ENCODE measurements around the gene TRIM65. TPM values are rescaled to one million over a fixed set of nuclear protein-coding genes. Genes with fewer than 3 reads are reported as not detected.

TRIM65 gene
- total RNA-seq, 2 donors from 2014 or later, result 27.4 to 35.3 TPM

DNA sequence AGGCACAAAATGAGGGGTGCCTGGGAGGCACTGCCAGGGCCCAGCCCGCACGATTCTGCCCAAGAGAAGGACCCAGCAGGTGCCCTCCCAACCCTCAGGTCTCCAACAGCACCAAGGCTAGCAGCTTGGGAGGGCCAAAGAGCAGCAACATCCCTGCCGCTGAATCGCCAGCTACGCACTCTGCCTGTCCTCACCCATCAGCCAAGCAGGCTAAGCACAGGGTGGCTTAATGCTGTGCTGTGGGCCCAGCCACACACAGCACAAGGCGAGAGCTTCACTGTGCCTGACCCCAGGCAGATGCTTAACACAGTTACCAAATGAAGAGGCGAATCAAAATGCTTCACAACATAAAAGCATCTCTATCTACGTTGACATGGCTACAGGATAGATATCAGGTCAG is 18.5 kb upstream of the TRIM65 start:
- no peaks in the 10 kb centered on the region for H3K9me3 ChIP-seq (ENCODE audit: control insufficient read depth, low read length)
- 82 to 88% methylated on average over 8 of the region's 8 CpGs for WGBS, 2 experiments (ENCODE audit: insufficient coverage in 1 of 2, insufficient read length in 1 of 2)
- H3K9me3 Mint-ChIP-seq, result no peaks in the 10 kb centered on the region
- DNase-seq, result no peak
- TF ChIP-seq, protein P1, sequence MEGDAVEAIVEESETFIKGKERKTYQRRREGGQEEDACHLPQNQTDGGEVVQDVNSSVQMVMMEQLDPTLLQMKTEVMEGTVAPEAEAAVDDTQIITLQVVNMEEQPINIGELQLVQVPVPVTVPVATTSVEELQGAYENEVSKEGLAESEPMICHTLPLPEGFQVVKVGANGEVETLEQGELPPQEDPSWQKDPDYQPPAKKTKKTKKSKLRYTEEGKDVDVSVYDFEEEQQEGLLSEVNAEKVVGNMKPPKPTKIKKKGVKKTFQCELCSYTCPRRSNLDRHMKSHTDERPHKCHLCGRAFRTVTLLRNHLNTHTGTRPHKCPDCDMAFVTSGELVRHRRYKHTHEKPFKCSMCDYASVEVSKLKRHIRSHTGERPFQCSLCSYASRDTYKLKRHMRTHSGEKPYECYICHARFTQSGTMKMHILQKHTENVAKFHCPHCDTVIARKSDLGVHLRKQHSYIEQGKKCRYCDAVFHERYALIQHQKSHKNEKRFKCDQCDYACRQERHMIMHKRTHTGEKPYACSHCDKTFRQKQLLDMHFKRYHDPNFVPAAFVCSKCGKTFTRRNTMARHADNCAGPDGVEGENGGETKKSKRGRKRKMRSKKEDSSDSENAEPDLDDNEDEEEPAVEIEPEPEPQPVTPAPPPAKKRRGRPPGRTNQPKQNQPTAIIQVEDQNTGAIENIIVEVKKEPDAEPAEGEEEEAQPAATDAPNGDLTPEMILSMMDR (conservative IDR thresholded peaks at IDR 0.05), result no peak
- no peaks in the 10 kb centered on the region for H3K27me3 ChIP-seq (ENCODE audit: control insufficient read depth, insufficient read depth, low read length, poor library complexity, severe bottlenecking)
- peaks cover 7% of the 10 kb centered on the region for H3K4me1 ChIP-seq (ENCODE audit: control insufficient read depth, insufficient read depth, low read length)
- peaks cover 25% of the 10 kb centered on the region for H3K36me3 Mint-ChIP-seq (ENCODE audit: low read depth)
- no peaks in the 10 kb centered on the region for H3K27me3 Mint-ChIP-seq (ENCODE audit: insufficient read depth)
- no peak overlapping the region for H3K27ac ChIP-seq (ENCODE audit: low read depth, low read length)
- no peak overlapping the region for H3K4me3 Mint-ChIP-seq
- no peak overlapping the region for H3K4me3 ChIP-seq (ENCODE audit: low read length)
- H3K4me1 Mint-ChIP-seq, result no peaks in the 10 kb centered on the region
- H3K27ac Mint-ChIP-seq, result no peak overlapping the region
- H3K9ac ChIP-seq (ENCODE audit: extremely low read depth, low read length, poor library complexity, severe bottlenecking), result no peak overlapping the region
- H3K36me3 ChIP-seq (ENCODE audit: control insufficient read depth, insufficient read depth, low read length), result peaks cover 10% of the 10 kb centered on the region

DNA sequence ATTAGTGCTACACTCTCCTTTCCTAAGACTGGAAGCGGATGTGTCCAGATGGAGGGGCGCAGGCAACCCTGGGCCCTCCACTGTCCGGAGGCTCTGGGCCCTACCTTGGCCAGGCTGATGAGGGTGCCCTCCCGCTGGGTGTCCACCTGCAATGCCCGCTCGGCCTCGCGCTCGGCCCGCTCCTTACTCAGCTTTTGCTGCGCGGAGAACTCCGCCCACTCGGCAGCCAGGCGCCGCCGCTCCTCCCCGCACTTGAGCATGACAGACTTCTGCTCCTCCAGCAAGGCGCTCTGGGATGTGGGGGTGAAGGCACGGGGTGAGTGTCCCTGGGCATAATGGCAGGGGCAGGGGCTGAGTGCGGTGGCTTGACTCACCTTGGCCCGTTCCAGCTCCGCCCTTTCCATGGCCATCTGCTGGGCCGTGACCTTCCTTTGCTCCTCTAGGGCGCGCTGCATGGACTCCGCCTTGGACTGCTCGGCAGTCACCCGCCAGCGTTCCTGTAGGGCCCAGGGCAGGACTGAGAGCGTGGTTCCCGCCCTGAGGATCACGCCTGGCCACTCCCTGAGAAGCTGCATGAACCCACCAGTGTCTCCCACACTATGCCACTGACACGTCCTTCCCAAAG is 18.0 kb upstream of the TRIM65 start:
- peaks cover 7% of the 10 kb centered on the region for H3K4me1 ChIP-seq (ENCODE audit: control insufficient read depth, insufficient read depth, low read length)
- no peak overlapping the region for H3K9ac ChIP-seq (ENCODE audit: extremely low read depth, low read length, poor library complexity, severe bottlenecking)
- no peaks in the 10 kb centered on the region for H3K27me3 Mint-ChIP-seq (ENCODE audit: insufficient read depth)
- H3K36me3 ChIP-seq (ENCODE audit: control insufficient read depth, insufficient read depth, low read length), result peaks cover 10% of the 10 kb centered on the region
- no peaks in the 10 kb centered on the region for H3K27me3 ChIP-seq (ENCODE audit: control insufficient read depth, insufficient read depth, low read length, poor library complexity, severe bottlenecking)
- H3K4me1 Mint-ChIP-seq, result no peaks in the 10 kb centered on the region
- H3K9me3 Mint-ChIP-seq, result no peaks in the 10 kb centered on the region
- H3K4me3 Mint-ChIP-seq, result no peak overlapping the region
- H3K4me3 ChIP-seq (ENCODE audit: low read length), result no peak overlapping the region
- TF ChIP-seq, protein P1 (conservative IDR thresholded peaks at IDR 0.05), result peak; percentile 29
- peak; percentile 84 for DNase-seq
- 92 to 93% methylated on average over 15 to 34 of the region's 34 CpGs for WGBS, 2 experiments (ENCODE audit: insufficient coverage in 1 of 2, insufficient read length in 1 of 2)
- no peak overlapping the region for H3K27ac ChIP-seq (ENCODE audit: low read depth, low read length)
- H3K9me3 ChIP-seq (ENCODE audit: control insufficient read depth, low read length), result no peaks in the 10 kb centered on the region
- peaks cover 24% of the 10 kb centered on the region for H3K36me3 Mint-ChIP-seq (ENCODE audit: low read depth)
- H3K27ac Mint-ChIP-seq, result no peak overlapping the region

DNA sequence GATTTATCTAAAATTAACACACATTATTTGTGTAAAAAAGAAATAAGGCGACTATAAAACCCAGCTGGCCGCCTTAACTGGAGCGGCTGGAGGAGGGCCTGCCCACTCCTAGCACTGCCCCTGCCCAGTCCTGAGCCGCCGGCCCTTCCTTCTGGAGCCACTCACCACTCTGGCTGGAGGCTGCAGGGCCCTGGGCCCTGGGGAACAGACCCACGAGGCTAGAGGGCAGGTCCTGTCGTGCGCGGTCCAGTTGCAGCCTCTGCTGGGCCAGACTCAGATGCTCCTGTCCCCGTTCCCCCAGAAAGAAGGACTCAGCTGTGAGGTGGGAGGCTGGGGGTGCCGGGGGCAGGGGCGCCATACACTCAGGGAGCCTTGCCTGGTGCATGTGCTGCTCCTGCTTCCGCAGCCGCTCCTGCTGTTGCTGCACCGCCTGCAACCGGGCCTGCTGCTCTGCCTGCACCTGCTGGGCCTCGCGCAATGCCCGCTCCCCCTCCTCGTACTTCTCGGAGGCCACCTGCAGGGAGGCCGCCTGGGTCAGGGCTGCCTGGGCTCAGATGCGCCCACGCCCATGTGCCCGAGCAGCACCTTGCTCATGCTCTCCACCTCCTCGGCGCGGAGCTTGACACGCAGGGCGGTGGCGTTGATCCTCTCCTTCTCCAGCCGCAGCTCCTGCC is 16.9 kb upstream of the TRIM65 start:
- 91 to 99% methylated on average over 21 to 32 of the region's 32 CpGs for whole genome bisulfite sequencing, 2 experiments (ENCODE audit: insufficient coverage in 1 of 2, insufficient read length in 1 of 2)
- H3K9me3 ChIP-seq (ENCODE audit: control insufficient read depth, low read length), result no peaks in the 10 kb centered on the region
- no peak overlapping the region for H3K4me3 Mint-ChIP-seq

More for the DNA sequence above, 16.9 kb upstream of the TRIM65 start:
- TF ChIP-seq, protein P1 (conservative IDR thresholded peaks at IDR 0.05), result no peak
- Histone ChIP-seq H3K36me3 (ENCODE audit: control insufficient read depth, insufficient read depth, low read length) (peaks cover 10% of the 10 kb centered on the region), H3K27me3 (ENCODE audit: control insufficient read depth, insufficient read depth, low read length, poor library complexity, severe bottlenecking) (no peaks in the 10 kb centered on the region), H3K4me3 (ENCODE audit: low read length) (no peak overlapping the region), H3K27ac (ENCODE audit: low read depth, low read length) (no peak overlapping the region), H3K9ac (ENCODE audit: extremely low read depth, low read length, poor library complexity, severe bottlenecking) (no peak overlapping the region), H3K4me1 (ENCODE audit: control insufficient read depth, insufficient read depth, low read length) (peaks cover 7% of the 10 kb centered on the region)
- DNase-seq, result peak; percentile 48
- Mint-ChIP-seq H3K36me3 (ENCODE audit: low read depth) (peaks cover 18% of the 10 kb centered on the region), H3K4me1 (no peaks in the 10 kb centered on the region), H3K27ac (no peak overlapping the region), H3K27me3 (ENCODE audit: insufficient read depth) (no peaks in the 10 kb centered on the region), H3K9me3 (no peaks in the 10 kb centered on the region)
